ENCODE measurements around the gene TCN1. TPM values are rescaled to one million over a fixed set of nuclear protein-coding genes. Genes with fewer than 3 reads are reported as not detected.
"Not testable (repeated sequence)": the region's sequence is repeated elsewhere in the genome, so short reads cannot be mapped to it uniquely, and the experiment has no call there.

The TCN1 gene, protein sequence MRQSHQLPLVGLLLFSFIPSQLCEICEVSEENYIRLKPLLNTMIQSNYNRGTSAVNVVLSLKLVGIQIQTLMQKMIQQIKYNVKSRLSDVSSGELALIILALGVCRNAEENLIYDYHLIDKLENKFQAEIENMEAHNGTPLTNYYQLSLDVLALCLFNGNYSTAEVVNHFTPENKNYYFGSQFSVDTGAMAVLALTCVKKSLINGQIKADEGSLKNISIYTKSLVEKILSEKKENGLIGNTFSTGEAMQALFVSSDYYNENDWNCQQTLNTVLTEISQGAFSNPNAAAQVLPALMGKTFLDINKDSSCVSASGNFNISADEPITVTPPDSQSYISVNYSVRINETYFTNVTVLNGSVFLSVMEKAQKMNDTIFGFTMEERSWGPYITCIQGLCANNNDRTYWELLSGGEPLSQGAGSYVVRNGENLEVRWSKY
- not detected for total RNA-seq
- long read RNA-seq, result 0 reads

DNA sequence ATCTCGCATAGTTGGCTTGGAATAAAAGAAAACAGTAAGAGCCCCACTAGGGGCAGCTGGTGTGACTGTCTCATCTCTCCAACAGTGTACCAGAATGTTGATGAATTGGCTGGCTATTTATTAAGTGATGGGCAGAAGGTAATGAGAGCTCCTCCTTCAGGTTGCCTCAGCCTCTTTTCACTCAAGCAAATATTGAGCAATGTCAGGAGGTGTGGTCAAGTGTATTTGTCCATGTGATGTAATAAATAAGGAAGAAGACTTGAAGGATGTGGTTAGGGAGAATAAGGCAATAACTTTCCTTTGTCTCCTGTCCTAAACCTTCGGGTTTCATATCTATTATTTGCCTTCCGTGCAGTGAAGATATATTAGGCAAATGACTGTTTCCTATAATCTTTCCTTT is at the start of gene TCN1:
Gene TCN1, minus strand, starts transcription at position 91 of the 400 bp plus-strand sequence. Its CDS starts 17 bp downstream, at position 74.
- ATAC-seq (peak; percentile 63), DNase-seq (no peak)
- intact Hi-C loops (cut with DNase I, micrococcal nuclease), result no loop called here

- ATAC-seq; intact Hi-C loops (cut with DNase I, micrococcal nuclease); DNase-seq: not testable (repeated sequence)
Measured at GRCh38 chr11:59903569-59903968, 37.3 kb upstream of the TCN1 start.

DNA sequence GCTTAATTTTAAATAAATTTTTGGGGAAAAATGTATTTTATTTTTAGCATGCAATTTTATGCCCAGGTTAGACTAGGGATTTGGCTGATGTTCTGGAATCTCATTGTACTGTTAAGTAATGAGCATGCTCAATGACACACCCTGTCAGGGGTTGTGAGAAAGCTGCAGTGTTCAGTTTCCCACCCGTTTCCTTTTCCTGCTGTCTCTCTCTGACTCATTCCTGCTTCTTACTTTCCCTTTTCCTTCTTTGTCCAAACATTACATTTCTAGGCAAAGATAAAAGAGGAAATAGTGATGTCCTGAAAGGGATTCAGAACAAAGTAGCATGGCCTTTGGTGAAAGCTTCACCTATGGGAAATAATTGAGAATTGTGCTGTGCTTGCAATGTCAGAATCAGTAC is 35.0 kb upstream of the TCN1 start:
- ATAC-seq (peak; percentile 87), DNase-seq (no peak)
- intact Hi-C loops (cut with DNase I, micrococcal nuclease), result no loop called here

- no peak for DNase-seq
- ATAC-seq, result no peak
- intact Hi-C loops (cut with DNase I, micrococcal nuclease), result no loop called here
Measured at GRCh38 chr11:59900366-59901126, 34.3 kb upstream of the TCN1 start.

- intact Hi-C loops (cut with DNase I, micrococcal nuclease), result no loop called here
- DNase-seq (no peak), ATAC-seq (no peak)
Measured at GRCh38 chr11:59899532-59899931, 33.2 kb upstream of the TCN1 start.

DNA sequence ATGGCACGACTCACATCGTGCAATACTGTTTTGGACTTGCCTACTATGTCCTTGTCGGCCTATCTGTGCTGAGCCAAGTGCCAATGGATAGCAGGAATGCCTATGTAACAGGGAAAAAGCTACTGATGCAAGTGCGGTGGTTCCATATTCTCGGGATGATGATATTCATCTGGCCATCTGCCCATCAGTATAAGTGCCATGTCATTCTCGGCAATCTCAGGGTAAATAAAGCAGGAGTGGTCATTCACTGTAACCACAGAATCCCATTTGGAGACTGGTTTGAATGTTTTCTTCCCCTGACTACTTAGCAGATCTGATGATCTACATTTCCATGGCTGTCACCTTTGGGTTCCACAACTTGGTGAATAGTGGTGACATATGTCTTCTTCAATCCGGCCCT is 32.4 kb upstream of the TCN1 start:
- DNase-seq (no peak), ATAC-seq (no peak)
- intact Hi-C loops (cut with DNase I, micrococcal nuclease), result no loop called here

- ATAC-seq (no peak), DNase-seq (no peak)
- intact Hi-C loops (cut with DNase I, micrococcal nuclease), result no loop called here
Measured at GRCh38 chr11:59898046-59898445, 31.8 kb upstream of the TCN1 start.

GRCh38 chr11:59894616-59895015 is 28.3 kb upstream of the TCN1 start:
- ATAC-seq (no peak), DNase-seq (no peak)
- intact Hi-C loops (cut with DNase I, micrococcal nuclease), result no loop called here

DNA sequence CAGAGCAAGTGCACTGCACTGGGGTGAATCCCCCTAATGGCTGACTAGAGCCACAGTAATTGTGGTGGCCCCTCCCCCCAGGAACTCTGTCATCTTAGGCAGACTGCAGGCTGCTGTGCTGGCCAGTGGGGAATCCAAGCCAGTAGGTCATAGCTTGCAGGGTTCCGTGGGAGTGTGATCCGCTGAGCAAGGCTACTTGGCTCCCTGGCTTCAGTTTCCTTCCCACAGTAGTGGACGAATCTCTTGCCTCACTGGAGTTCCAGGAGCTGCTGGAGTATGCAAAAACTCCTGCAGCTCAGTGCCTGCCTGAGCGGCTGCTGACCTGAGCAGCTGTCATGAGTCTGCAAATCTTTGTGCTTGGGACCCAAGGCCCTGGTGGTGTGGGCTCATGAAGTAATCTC is 25.5 kb upstream of the TCN1 start:
- intact Hi-C loops (cut with DNase I, micrococcal nuclease), result no loop called here
- DNase-seq, result no peak
- no peak for ATAC-seq

GRCh38 chr11:59887156-59887555 is 20.9 kb upstream of the TCN1 start:
- intact Hi-C loops (cut with DNase I, micrococcal nuclease); DNase-seq; ATAC-seq: not testable (repeated sequence)

GRCh38 chr11:59883597-59883996 is 17.3 kb upstream of the TCN1 start:
- intact Hi-C loops (cut with DNase I, micrococcal nuclease), result no loop called here
- ATAC-seq, result no peak

GRCh38 chr11:59879567-59879966 is 13.3 kb upstream of the TCN1 start:
- DNase-seq, result no peak
- intact Hi-C loops (cut with DNase I, micrococcal nuclease), result no loop called here
- no peak for ATAC-seq

More at GRCh38 chr11:59883597-59883996, 17.3 kb upstream of the TCN1 start:
- no peak for DNase-seq

DNA sequence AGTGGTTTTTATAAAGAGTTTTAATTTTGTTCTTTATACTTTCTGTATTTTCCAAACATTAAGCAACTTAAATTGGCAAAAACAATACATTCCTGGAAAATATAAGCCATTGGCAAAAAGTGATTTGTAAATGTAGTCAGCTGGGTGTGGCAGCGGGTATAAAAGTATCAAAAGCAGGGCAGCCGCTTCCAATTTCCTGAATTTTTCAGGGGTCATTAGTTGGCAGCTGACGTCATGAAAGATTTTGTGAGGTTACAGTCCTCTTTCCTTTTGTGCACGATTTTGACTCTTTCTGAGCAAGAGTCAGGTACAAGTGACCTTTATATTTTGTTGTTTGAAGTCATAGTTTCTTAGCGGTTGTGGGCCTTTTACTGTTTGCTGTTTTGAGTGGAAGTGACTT is 12.3 kb upstream of the TCN1 start, which contains the start of gene OOSP3:
Gene OOSP3, plus strand, starts transcription at position 208 of the 400 bp plus-strand sequence. Its CDS starts 27 bp downstream, at position 235.
- ATAC-seq (no peak), DNase-seq (no peak)
- intact Hi-C loops (cut with DNase I, micrococcal nuclease), result no loop called here

- intact Hi-C loops (cut with DNase I, micrococcal nuclease), result no loop called here
Measured at GRCh38 chr11:59877784-59878183, 11.5 kb upstream of the TCN1 start.

GRCh38 chr11:59877325-59877724 is 11.0 kb upstream of the TCN1 start:
- DNase-seq, result no peak
- ATAC-seq, result no peak
- intact Hi-C loops (cut with DNase I, micrococcal nuclease), result no loop called here

More at GRCh38 chr11:59877784-59878183, 11.5 kb upstream of the TCN1 start:
- DNase-seq, result no peak
- ATAC-seq, result no peak

DNA sequence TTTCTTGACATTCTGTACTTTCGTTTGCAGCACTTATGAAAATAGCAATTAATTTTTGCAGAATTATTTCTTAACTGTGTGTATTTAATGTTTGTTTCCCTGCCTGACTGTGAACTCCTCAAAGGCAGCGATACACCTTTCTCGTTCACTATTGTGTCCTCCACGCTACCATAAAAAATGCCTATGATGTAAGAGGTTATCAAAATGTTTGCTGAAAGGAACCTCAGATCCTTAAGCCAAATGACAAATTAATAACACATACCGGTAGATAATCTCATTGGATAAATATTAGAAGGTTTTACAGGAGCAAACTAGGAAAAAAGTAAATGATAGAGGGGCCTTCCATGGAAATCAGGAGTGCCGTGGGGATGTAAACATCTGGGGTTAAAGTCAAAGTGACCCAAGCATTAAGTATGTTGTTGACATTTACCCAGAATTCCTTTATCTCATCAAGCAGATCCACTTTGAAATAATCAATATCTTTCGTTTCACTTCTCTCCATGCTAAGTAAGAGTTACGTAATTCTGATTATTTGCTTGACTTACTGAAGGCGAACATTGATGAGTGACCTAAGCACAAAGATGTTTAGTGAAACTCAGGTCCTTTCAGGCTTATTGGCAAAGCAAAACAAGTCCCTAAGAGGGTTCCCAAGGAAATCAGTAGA is 9.7 kb upstream of the TCN1 start:
- no peak for ATAC-seq
- no peak for DNase-seq
- intact Hi-C loops (cut with DNase I, micrococcal nuclease), result no loop called here

- intact Hi-C loops (cut with DNase I, micrococcal nuclease), result no loop called here
- ATAC-seq (no peak), DNase-seq (no peak)
Measured at GRCh38 chr11:59872076-59872475, 5.8 kb upstream of the TCN1 start.

GRCh38 chr11:59867946-59868345 is 1.7 kb upstream of the TCN1 start:
- intact Hi-C loops (cut with DNase I, micrococcal nuclease), result no loop called here
- ATAC-seq, result no peak
- no peak for DNase-seq

DNA sequence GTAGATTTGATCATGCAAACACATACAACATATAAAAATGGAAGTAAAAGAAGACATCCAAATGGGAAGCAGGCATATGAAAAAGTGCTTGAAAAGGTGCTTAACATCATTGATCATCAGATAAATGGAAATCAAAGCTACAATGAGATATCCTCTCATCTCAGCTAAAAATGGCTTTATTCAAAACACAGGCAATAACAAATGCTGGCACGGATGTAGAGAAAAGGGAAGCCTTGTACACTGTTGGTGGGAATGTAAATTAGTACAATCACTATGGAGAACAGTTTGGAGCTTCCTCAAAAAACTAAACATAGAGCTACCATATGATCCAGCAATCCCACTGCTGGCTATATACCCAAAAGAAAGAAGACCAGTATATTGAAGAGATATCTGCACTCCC is 549 bp upstream of the TCN1 start:
- ATAC-seq (no peak), DNase-seq (no peak)
- intact Hi-C loops (cut with DNase I, micrococcal nuclease), result no loop called here
